NCI-H146 (cell line): ENCODE measurements around the gene TAF1D.
"Not testable (repeated sequence)": the region's sequence is repeated elsewhere in the genome, so short reads cannot be mapped to it uniquely, and the experiment has no call there.

ENCODE experiments used
- DNase-seq: peaks from one replicate; lab custom pipeline; 2025; lab: John Stamatoyannopoulos, UW

The TAF1D gene

DNA sequence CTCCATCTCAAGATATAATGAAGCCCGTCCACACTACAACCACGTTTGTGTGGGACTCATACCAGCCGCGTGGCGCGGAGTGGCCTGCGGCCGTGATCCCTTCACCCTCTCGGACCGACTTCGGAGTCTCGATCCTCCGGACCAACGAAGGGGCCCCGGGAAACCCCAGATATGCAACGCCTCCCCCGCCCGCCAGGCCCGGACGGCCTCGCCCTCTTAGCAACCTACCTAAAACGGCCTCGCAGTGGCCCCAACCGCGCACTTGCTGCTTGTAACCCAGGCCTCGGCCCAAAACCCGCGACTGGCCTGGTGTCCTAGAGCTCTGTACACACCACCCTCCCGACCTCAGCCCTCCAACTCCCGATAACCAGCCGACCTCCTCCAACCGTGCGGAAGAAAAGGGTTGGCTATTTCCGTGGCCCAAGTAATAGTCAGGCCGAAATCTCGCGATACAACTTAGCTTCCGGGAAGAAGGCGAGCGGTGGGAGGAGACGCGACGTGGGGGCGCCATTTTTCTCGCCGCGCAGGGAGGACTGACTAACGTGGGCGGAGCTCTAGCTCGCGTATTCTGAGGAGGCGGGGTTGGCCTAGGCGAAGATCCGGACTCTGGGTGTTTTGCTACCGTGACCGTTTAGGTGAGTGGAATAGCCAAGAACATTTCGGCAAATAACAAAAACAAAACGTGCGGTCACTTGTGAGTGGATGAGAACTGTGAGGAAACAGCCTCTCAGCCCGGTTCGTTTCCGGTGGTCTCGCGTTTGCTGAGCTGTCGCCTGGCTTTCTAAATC is at the start of gene TAF1D, which contains the start of gene C11orf54:
Gene TAF1D, minus strand, starts transcription at position 402 of the 788 bp plus-strand sequence. CDS start 2,191 bp downstream, outside the sequence.
Gene C11orf54, plus strand, starts transcription at position 579 of the 788 bp plus-strand sequence. CDS start 5,722 bp downstream, outside the sequence.
- peak; percentile 98 for DNase-seq

DNA sequence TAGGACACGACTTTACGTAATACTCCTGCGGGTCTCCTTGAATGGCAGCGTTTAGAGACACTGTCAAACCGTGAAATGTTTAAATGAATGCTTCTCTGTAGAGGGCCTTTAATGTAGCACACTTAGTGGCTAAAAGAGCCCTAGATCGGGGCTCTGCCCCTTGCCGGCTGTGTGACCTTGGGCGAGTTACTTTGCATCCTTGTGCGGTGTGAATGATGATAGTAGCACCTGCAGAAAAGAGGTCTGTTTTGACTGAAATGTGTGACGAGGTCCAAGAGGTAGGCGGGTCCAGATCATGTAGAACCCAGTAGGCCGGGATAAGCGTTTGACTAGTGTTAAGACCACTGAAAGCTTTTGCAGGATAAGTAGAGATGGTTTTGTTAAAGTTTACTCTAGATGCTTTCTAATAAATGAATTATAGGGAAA is 43.7 kb upstream of the TAF1D start:
- DNase-seq = peak; percentile 44

DNA sequence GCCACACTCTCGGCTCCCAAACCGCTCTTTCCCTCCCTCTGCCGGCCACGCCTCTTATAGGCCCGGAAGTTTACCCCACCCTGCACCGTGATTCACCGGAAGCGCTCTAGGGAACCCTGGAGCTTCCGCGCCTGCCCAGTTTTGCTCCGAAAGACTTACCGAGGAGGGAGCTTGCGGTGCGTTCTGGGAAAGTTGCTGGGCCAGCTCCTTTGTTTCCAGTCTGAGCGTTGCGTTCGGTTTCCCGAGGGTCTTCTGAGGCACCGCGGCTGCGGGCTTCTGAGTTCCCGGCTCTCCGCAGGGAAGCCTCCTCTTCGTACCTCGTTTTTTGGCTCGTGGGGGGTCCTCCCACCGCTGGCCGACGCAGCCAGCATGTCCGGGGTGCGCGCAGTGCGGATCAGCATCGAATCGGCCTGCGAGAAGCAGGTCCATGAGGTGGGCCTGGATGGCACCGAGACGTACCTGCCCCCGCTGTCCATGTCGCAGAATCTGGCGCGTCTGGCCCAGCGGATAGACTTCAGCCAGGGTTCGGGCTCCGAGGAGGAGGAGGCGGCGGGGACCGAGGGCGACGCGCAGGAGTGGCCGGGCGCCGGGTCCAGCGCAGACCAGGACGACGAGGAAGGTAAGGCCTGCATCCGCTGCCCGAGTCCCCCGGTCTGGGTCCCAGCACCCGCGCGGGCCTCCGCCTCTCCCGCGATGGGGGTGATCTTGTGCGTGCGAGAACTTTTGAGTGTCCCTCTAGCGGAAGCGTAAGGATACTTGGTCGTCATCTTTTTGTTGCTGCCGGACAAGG is 43.0 kb upstream of the TAF1D start, which contains the start of gene MED17:
Gene MED17, plus strand, starts transcription at position 138 of the 790 bp plus-strand sequence. Its CDS starts 232 bp downstream, at position 370.
- DNase-seq = peak; percentile 95

- DNase-seq = no peak
Observed at GRCh38 chr11:93783765-93784144, 42.5 kb upstream of the TAF1D start.

DNA sequence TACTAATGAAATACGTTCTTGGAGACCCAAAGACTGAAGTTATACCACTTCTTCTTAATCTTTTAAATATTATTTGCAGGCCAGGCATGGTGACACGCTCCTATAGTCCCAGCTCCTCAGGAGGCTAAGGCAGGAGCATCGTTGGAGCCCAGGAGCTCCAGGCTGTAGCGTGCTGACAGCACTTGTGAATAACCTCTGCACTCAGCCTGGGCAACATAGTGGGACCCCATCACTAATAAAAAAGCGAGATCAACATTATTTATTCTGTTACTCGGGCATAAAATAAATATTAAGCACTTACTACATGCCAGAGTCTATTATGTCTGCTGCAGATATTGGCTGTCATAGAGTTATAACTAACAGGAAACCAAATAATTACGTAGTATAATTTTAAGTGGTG is 42.1 kb upstream of the TAF1D start:
- no peak for DNase-seq

DNA sequence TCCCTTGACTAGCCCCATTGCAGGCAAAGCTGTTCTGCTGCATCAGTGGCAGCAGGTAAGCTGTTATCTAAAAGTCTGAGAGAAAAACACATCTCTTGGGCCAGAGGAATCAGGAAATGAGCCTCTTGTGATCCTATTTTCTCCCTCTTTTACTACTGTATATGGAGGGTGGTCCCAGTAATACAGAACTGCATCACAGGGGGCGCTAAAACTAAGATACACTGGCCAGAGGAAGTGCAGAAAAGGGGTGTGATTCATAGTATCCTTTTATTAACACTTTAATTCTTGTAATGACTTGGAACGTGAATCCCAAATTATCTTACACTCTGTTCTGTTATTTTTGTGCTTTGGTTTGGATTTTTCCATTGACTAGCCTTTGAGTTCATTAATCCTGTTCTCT is 34.0 kb upstream of the TAF1D start:
- DNase-seq = no peak

DNA sequence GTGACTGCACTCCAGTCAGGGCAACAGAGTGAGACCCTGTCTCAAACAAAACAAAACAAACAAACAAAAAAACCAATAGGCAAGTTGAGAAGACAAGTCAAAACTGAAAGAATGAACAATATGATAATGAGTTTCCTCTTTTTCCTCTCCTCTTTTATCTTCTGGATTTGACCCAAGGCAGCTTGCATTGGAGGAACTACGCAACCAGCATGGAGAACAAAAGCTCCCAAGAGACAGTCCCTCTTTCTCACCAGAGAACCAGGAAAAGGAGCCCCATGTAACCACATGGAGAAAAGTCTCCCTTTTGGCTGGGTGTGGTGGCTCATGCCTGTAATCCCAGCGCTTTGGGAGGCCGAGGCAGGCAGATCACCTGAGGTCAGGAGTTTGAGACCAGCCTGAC is 33.3 kb upstream of the TAF1D start:
- not testable (repeated sequence) for DNase-seq

DNA sequence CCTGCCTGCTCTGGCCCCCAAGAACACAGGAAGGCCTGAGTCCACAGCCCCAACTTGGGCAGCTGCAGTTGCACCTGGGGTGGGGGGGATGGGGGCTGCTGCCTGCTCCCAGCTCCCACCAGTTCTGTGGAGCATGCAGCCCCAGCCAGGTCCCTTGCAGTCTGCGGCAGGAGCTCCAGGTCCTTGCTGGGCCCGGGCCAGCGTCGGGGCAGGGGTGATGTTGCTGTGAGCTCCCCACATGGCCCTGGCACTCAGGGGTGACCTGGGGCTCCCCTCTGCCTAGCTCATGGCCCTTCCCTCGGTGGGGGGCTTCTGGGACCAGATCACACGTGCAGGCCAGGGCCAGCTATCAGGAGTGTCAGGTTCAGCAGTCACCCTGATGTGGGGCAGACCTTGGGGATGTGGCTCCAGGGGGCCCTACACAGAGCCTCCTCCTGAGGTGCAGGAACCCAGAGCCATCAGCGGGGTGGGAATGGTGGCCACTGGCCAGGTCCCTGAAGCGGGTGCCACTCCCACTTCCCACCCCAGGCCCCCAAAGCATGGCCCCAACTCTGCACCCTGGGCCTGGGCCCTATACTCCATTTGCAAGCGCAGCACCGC is 32.4 kb upstream of the TAF1D start:
- DNase-seq = no peak

DNA sequence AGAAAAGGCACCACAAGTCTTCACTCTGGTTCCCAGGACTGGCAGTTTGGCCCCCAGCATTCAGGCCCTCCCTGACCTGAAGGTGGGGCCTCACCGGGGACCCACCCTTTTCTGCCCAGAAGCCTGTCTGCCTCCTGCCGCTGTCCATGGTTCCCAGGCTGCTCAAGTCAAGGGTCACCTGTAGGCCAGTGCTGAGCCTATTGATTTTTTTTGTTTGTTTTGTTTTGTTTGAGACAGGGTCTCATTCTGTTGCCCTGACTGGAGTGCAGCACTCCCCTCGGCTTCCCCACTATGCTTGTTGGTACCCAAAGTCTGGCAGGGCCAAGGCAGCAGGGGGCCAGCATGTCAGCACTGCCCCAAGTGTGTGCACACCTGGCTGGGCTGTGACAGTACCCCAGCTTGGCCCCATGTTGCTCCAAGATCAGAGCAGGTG is 31.8 kb upstream of the TAF1D start:
- no peak for DNase-seq

DNA sequence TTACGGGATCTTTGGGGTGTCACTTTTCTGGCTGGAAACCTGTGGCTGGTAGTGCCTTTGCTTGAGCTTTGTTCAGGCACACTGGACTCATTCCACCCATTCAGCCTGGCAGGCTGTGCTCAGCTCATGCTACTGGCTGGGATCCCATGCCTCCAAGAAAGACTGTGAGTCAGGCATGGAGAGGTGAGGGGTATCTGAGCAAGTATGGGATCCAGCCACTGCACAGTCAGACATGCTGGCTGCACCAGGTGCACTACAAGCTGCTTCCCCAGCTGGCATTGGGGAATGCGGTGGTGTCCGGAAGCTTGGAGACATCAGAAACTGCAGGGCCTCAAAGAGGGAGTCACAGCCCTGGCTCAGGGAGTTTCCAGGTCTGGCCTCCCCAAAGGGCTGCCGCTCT is 30.8 kb upstream of the TAF1D start:
- DNase-seq = no peak

DNA sequence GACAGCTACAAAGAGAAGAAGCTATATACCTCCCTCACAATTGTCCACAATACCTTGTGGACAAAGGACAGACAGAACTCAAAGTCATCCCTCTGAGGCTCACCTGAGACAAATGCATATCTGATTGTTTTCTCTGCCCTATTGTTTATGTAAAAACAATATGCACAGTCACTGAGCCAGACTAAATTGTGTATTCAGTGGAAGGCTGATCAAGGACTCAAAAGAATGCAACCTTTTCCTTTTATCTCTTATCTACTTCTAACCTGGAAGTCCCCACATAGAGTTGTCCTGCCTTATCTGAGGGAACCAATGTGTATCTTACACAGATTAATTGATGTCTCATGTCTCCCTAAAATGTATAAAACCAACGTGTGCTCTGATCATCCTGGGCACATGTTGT is 28.9 kb upstream of the TAF1D start:
- no peak for DNase-seq

- no peak for DNase-seq
Observed at GRCh38 chr11:93767018-93767417, 25.7 kb upstream of the TAF1D start.

DNA sequence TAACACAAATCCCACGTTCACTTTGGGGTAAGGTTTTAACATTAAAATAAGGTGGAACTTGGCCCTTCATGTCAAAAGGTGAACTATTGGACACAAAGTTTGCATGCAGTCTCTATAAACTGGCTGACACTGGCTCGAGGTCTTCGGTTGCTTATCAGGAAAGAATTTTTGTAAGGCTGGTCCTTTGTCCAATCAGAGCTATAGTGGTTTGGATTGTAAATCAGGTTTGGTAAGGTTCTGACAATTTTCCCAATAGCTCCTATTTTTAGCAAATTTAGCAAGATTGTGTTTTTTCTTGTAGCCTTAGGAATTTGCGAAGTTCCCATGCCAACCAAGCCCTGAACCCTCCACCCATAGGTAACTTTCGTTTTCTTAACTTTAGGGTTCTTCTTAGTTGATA is 25.2 kb upstream of the TAF1D start:
- no peak for DNase-seq

DNA sequence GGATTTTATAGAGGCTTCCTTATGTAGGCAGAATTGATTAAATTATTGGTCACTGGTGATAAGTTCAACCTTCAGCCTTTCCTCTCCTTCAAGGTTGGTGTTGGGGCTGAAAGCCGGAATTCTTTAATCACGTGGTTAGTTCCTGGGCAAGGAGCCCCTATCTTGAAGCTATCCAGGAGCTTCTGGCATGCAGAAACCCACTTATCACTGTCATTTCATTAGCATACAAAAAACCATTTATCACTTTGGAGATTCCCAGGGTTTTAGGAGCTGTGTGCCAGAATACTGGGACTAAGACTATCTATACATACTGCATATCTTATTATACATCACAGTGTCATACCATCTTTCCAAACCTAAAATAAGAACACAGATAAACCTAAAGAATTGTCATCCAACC is 24.3 kb upstream of the TAF1D start:
- DNase-seq = no peak

DNA sequence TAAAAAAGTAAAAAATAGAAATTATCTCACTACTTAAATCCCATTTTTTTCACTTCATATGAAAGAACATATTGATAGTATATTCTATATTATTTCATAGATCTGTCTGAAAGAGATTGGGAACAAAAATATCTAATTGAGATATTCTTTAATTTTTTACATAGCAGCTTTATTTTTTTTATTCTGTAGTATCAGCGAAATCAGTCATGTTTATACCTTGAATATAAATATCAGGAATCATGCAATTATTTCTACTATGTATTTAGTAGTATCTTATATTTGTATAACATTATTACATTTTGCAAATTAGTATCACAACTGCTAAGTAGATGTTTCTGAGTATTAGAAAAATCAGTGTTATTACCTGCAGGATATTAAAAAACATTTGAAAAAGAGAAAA is 20.6 kb upstream of the TAF1D start:
- no peak for DNase-seq

GRCh38 chr11:93759123-93759522 is 17.8 kb upstream of the TAF1D start:
- DNase-seq = not testable (repeated sequence)

DNA sequence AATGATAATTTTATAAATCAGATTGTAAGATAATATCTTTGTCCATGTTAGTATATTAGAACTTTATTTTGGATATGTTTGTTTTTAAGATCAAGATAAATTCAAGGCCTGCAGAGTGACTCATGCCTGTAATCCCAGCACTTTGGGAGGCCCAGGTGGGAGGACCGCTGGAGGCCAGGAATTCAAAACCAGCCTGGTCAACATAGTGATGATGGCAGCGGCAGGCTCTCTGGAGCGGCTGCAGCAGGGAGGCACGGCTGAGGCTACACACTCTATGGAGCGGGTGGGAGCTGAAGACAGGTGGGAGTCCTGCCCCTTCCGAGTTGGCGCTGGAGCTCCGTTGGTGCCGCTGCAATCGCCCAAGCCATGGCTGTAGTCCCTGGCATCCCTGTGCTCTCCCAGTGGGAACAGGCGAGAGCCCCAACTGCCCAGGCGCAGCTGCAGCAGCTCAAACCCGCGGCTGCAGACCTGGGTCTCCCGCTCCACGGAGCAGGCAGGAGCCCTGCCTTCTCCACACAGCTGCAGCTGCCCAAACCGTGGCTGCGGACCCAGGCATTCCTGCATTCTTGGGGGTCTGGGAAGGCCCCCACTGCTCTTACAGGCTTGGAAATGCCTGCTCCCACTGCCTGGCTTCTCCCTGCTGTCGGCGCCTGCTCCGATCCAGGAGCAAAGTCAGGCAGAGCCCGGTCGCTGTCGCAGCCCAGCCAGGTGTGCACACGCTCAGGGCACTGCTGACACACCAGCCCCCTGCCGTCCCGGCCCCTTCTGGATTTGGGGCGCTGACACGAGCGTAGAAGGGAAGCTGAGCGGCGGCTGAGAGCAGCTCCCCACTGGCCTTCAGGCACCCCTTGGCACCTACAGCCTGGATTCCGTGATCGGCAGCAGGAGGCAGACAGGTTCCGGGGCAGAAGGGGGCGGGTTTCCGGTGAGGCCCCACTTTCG is 16.9 kb upstream of the TAF1D start:
- DNase-seq = no peak

DNA sequence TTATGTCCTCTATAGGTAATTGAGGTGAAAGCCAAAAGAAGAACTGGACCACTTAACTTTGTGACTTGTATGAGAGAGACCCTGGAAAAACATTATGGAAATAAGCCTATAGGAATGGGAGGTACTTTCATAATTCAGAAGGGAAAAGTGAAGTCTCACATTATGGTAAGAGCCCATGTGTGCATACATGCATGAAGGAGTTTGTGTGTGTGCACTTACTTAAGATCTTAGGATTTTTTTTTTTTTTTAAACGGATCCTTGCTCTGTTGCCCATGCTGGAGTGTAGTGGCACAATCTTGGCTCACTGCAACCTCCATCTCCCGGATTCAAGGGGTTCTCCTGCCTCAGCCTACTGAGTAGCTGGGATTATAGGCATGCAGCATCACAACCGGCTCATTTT is 16.0 kb upstream of the TAF1D start:
- no peak for DNase-seq

GRCh38 chr11:93756748-93757147 is 15.5 kb upstream of the TAF1D start:
- no peak for DNase-seq

DNA sequence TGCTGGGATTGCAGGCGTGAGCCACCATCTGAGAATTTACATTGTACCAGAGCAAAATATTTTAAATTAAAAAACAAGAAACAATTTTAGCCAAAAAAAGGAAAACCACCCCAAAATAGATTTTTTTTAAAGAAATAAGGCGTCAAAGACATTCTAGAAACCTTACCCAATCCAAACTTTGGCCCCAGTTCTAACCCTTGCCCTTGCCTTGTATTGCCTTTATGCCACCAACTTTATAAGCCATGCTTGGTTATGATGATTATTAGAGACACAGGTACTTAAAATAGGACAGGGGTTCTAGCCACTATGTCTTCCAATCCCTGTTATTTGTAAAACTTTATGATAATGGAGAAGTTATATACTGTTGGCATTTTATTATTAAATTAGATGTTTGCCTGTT is 11.9 kb upstream of the TAF1D start:
- DNase-seq = no peak

DNA sequence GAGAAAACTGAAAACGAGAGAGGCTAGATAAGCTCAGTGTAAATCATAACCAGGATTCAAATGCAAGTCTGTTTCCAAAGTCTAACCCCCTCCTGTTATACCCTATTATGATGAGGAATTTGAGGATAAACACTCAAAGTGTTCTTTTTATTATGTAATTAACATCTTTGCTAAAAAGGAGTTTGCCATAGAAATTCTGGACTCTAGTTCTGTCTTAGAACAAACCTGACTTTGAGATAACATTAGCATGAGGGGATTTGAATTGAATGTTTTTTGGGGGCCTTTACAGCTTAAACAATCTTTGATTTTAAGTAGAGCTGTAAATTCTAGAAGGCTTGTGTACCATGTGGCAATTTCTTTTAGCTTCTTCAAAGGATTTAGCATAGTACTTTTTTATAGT is 9.7 kb upstream of the TAF1D start:
- DNase-seq = no peak
